Ovary (tissue), 9 donors: ENCODE results near the gene EMD. TPM values are rescaled to one million over a fixed set of nuclear protein-coding genes. Genes with fewer than 3 reads are reported as not detected.
A peak's percentile ranks its signal among the peaks of the same experiment; 100 is the strongest.
"Not testable (repeated sequence)": the region's sequence is repeated elsewhere in the genome, so short reads cannot be mapped to it uniquely, and the experiment has no call there.

Experiments used
- DNase-seq, 5 donors: peaks; one replicate each; pipeline ENCODE4 v3.0.0-alpha.2; 2019 to 2020
- H3K27ac ChIP-seq, 2 donors: fragments of 200-600 bp; one replicate each; pipeline versions ENCODE4 v1.5.1 to v1.8.0; 2019 to 2022
- H3K27me3 ChIP-seq: fragments of 200-600 bp; one replicate; pipeline ENCODE4 v1.8.0; 2022
- H3K36me3 ChIP-seq: fragments of 200-600 bp; sonication (generic); one replicate; pipeline ENCODE4 v1.5.1; 2019
- H3K4me1 ChIP-seq: one replicate; pipeline ENCODE4 v1.8.1; 2013; ENCODE audit warnings: mild to moderate bottlenecking, moderate library complexity; ENCODE audit not compliant: insufficient read depth
- H3K4me3 ChIP-seq: fragments of 200-600 bp; sonication (generic); one replicate; pipeline ENCODE4 v1.5.1; 2017
- H3K9me3 ChIP-seq, 2 donors: fragments of 200-600 bp in 1 of 2; sonication (generic) in 1 of 2; one replicate each; pipeline versions ENCODE4 v1.5.1 to v1.8.1; 2013 to 2019; ENCODE audit warnings: mild to moderate bottlenecking in 1 of 2, moderate library complexity in 1 of 2
- EP300 ChIP-seq: sonication (generic); formaldehyde crosslinking; IDR thresholded peaks from one replicate; pipeline ENCODE4 v1.6.1; 2017; ENCODE audit warnings: antibody characterized with exemption
- POLR2A ChIP-seq: fragments of 450-650 bp; IDR thresholded peaks from one replicate; pipeline ENCODE4 v1.6.1; 2017; ENCODE audit warnings: antibody characterized with exemption, mild to moderate bottlenecking, moderate library complexity
- WGBS, 3 donors: extraction: QIAGEN DNeasy Blood & Tissue Kit in 1 of 3; methylation state at CpG; one replicate each; pipeline versions ENCODE4 v1.1.5 to v1.1.7; 2013 to 2017; 5-methylcytosine and 5-hydroxymethylcytosine counted together
- intact Hi-C, 4 donors: fragments of 100-400 bp; cut with DNase I; formaldehyde crosslinking; loops; one replicate each; pipeline versions ENCODE4 v1.11.0 to v1.15.1; 2022 to 2023
- polyA plus RNA-seq, 2 donors: library from polyadenylated mRNA; stranded (reverse); fragments of 200-250 nt in 1 of 2; fragments of 350-450 nt in 1 of 2; fragmentation: Illumina TruSeq in 1 of 2; extraction: RNeasy Lipid Tissue Mini Kit (QIAGEN cat#74804) in 1 of 2; gene quantifications; one replicate each; pipeline ENCODE4 v1.2.3, GENCODE V29; 2013 to 2014
- total RNA-seq, 7 donors: library from RNA; depleted of rRNA in 2 of 7; stranded (reverse); fragments of >200 nt in 2 of 7; fragmentation: NEBNext Ultra II Directional in 3 of 7; extraction: Animal tissue kit (Norgen Biotek cat#: 25700) in 3 of 7; gene quantifications; one replicate each; pipeline versions ENCODE4 v1.1.0 to v1.2.4, GENCODE V29; 2016 to 2023
- TF ChIP-seq, protein P1 (sequence below), 3 donors: fragments of 450-650 bp in 2 of 3; fragments of 200-600 bp in 1 of 3; IDR thresholded peaks; one replicate each; pipeline versions ENCODE4 v1.5.1 to v1.8.0; 2016 to 2022; ENCODE audit warnings: antibody characterized with exemption in 3 of 3, mild to moderate bottlenecking in 1 of 3
- donor health status: DM: no; HTN: no; CAD: no; lungs with moderate emphysema.
- donor health status: DM: no; HTN: no; CAD: no.
- donor health status: Bipolar disorder and iron deficiency.
- donor health status: DM: yes; HTN: yes; CAD: no.
- donor health status: DM: no; HTN: no; CAD: no.
- donor health status: DM: yes; HTN: yes; CAD: no.

EMD gene
- total and polyA plus RNA-seq, 9 donors, result 40.5 to 158 (median 107) TPM

GRCh38 chrX:154397888-154398667 lies 19.0 kb downstream of the EMD start, which contains the start of gene RPL10:
TSS of gene RPL10 (plus strand) at chrX:154398377. CDS start at chrX:154398520, 143 bp downstream.
- Histone ChIP-seq H3K4me3 (peak within 1 kb of the TSS; percentile 84), H3K36me3 (no peaks in the 10 kb centered on the region), H3K27ac (peak within 1 kb of the TSS; percentile 83 to 96), H3K27me3 (no peaks in the 10 kb centered on the region), H3K4me1 (no peaks in the 10 kb centered on the region), H3K9me3 (no peaks in the 10 kb centered on the region)
- 34 to 44% (median 41%) methylated on average over 69 of the region's 69 CpGs for WGBS, 3 donors
- intact Hi-C loops, result no loop called here
- peak; percentile 94 to 95 (median 94) for DNase-seq
- TF ChIP-seq POLR2A, result peak; percentile 90
- TF ChIP-seq EP300, result peak; percentile 45
- TF ChIP-seq, protein P1, sequence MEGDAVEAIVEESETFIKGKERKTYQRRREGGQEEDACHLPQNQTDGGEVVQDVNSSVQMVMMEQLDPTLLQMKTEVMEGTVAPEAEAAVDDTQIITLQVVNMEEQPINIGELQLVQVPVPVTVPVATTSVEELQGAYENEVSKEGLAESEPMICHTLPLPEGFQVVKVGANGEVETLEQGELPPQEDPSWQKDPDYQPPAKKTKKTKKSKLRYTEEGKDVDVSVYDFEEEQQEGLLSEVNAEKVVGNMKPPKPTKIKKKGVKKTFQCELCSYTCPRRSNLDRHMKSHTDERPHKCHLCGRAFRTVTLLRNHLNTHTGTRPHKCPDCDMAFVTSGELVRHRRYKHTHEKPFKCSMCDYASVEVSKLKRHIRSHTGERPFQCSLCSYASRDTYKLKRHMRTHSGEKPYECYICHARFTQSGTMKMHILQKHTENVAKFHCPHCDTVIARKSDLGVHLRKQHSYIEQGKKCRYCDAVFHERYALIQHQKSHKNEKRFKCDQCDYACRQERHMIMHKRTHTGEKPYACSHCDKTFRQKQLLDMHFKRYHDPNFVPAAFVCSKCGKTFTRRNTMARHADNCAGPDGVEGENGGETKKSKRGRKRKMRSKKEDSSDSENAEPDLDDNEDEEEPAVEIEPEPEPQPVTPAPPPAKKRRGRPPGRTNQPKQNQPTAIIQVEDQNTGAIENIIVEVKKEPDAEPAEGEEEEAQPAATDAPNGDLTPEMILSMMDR (IDR thresholded peaks at IDR 0.05), result no peak

DNA sequence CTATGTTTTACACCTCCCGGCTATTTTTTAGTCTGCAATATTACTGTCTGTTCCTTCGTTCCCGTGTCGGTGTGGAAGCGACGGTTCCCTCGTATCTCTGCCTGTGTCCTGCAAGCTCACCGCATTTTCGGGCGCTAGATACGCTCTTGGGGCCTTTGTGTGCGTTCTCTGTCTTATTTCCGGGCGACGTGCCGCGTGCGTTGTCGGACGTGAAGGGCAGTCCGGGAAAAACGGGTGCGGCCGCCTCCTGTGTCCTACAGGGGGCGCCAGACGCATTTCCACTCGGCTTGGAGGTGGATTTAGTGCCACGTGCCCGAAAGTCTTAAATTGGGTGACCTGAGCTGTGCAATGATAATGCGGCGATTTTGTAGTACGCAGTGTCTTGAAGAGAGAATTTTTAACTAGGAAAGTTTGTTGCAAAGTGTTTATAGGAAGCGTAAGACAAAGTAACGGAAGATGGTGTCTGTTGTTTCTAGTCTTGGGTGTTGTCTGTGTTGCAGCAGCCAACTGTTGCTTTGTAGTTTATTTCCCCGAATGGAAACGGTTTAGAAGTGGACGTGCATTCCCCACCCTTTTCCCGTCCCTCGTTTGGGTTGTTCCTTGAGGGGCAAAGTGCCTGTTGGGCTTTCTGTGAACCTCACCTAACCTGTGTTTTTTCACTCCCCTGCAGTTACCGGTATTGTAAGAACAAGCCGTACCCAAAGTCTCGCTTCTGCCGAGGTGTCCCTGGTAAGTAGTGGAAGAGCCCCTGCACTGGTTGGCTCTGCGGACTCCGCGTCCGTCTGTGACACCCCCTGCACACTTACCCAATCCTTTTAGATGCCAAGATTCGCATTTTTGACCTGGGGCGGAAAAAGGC lies 19.8 kb downstream of the EMD start:
- intact Hi-C loops, result no loop called here
- Histone ChIP-seq H3K27ac (peak overlapping the region; percentile 81 to 96), H3K36me3 (no peaks in the 10 kb centered on the region), H3K4me3 (peak overlapping the region; percentile 84), H3K4me1 (no peaks in the 10 kb centered on the region), H3K27me3 (no peaks in the 10 kb centered on the region), H3K9me3 (no peaks in the 10 kb centered on the region)
- WGBS, 3 donors, result 33 to 46% (median 45%) methylated on average over 49 of the region's 49 CpGs
- TF ChIP-seq EP300, result no peak
- TF ChIP-seq, protein P1 (IDR thresholded peaks at IDR 0.05), result peak; percentile 50 to 77 (median 51)
- peak; percentile 77 to 90 (median 86) for DNase-seq

- WGBS, 3 donors, result 52 to 57% (median 56%) methylated on average over 14 of the region's 14 CpGs
- intact Hi-C loops, result loop anchor here in 1 of 4 donors (5.0 kb wide), 1 partner anchor 133 kb away; no protein-coding TSS in a partner anchor
Observed at GRCh38 chrX:154399527-154400368, 20.7 kb downstream of the EMD start.

DNA sequence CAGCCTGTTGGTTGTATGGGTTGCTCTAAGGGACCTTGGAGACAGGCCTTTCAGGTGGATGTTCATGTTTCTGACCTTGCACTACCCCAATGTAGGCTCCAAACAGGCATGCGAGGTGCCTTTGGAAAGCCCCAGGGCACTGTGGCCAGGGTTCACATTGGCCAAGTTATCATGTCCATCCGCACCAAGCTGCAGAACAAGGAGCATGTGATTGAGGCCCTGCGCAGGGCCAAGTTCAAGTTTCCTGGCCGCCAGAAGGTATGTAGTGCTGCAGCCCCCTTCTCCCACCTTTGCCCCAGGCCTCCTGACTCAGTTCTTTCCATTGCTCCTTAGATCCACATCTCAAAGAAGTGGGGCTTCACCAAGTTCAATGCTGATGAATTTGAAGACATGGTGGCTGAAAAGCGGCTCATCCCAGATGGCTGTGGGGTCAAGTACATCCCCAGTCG lies 21.3 kb downstream of the EMD start:
- DNase-seq, H3K27ac ChIP-seq: not testable (repeated sequence)
- intact Hi-C loops, result loop anchor here in 1 of 4 donors (5.0 kb wide), 1 partner anchor 132 kb away; no protein-coding TSS in a partner anchor

More at GRCh38 chrX:154399527-154400368, 20.7 kb downstream of the EMD start:
- no peak for DNase-seq
- Histone ChIP-seq H3K36me3 (no peaks in the 10 kb centered on the region), H3K9me3 (no peaks in the 10 kb centered on the region), H3K4me1 (no peaks in the 10 kb centered on the region), H3K27ac (peak overlapping the region; percentile 81 to 96), H3K4me3 (peak overlapping the region; percentile 84), H3K27me3 (no peaks in the 10 kb centered on the region)
- no peak for TF ChIP-seq POLR2A

More for the DNA sequence above, 21.3 kb downstream of the EMD start:
- not testable (repeated sequence) for H3K9me3 ChIP-seq, H3K4me3 ChIP-seq, H3K36me3 ChIP-seq, H3K4me1 ChIP-seq, H3K27me3 ChIP-seq
- 66 to 77% (median 73%) methylated on average over 6 of the region's 6 CpGs for WGBS, 3 donors
